RWPE2 (cell line): Measurements from ENCODE around the gene SOX6.

ENCODE experiments used
- ATAC-seq: fragments of 200-7000 bp; cut with Tn5 transposase; 3 replicates; pipeline ENCODE4 v1.9.1; 2021; ENCODE audit warnings: low read depth
- DNase-seq: peaks from one replicate; pipeline ENCODE4 v3.0.0-alpha.2; 2020; ENCODE audit warnings: low spot score
- H3K27ac ChIP-seq: fragments of 450-650 bp; 2 replicates; pipeline ENCODE4 v1.5.1; 2017; ENCODE audit warnings: mild to moderate bottlenecking; ENCODE audit not compliant: poor library complexity, severe bottlenecking
- H3K27me3 ChIP-seq: fragments of 250-450 bp; sonication (Bioruptor Pico); 2 replicates; pipeline ENCODE4 v1.5.1; 2021; ENCODE audit warnings: mild to moderate bottlenecking, moderate library complexity; ENCODE audit not compliant: insufficient read depth, poor library complexity, severe bottlenecking
- H3K36me3 ChIP-seq: fragments of 250-450 bp; sonication (Bioruptor Pico); 2 replicates; pipeline ENCODE4 v1.5.1; 2020; ENCODE audit warnings: low read depth, mild to moderate bottlenecking, moderate library complexity
- H3K4me1 ChIP-seq: fragments of 250-450 bp; sonication (Bioruptor Pico); 2 replicates; pipeline ENCODE4 v1.5.1; 2021; ENCODE audit warnings: mild to moderate bottlenecking, moderate library complexity; ENCODE audit not compliant: insufficient read depth, poor library complexity, severe bottlenecking
- H3K4me3 ChIP-seq: fragments of 250-450 bp; sonication (Bioruptor Pico); 2 replicates; pipeline ENCODE4 v1.5.1; 2021; ENCODE audit warnings: mild to moderate bottlenecking, moderate library complexity; ENCODE audit not compliant: severe bottlenecking
- H3K9me3 ChIP-seq: fragments of 250-450 bp; sonication (Bioruptor Pico); 2 replicates; pipeline ENCODE4 v1.5.1; 2021; ENCODE audit warnings: mild to moderate bottlenecking, moderate library complexity; ENCODE audit not compliant: severe bottlenecking
- CTCF ChIP-seq: fragments of 450-650 bp; IDR thresholded peaks from one replicate; pipeline ENCODE4 v1.5.1; 2017; ENCODE audit warnings: mild to moderate bottlenecking, moderate library complexity; ENCODE audit not compliant: poor library complexity, severe bottlenecking

The SOX6 gene

GRCh38 chr11:15993345-15993744, 363.0 kb downstream of the SOX6 start:
- Histone ChIP-seq H3K9me3 (no peaks in the 10 kb centered on the region), H3K27ac (no peak overlapping the region), H3K4me3 (no peak overlapping the region), H3K27me3 (no peaks in the 10 kb centered on the region), H3K4me1 (no peaks in the 10 kb centered on the region), H3K36me3 (no peaks in the 10 kb centered on the region)
- TF ChIP-seq CTCF, result no peak
- ATAC-seq (no peak), DNase-seq (no peak)

GRCh38 chr11:15991215-15991614, 365.1 kb downstream of the SOX6 start:
- no peaks in the 10 kb centered on the region for H3K9me3 ChIP-seq
- H3K27ac ChIP-seq, result no peak overlapping the region
- no peak for ATAC-seq
- no peaks in the 10 kb centered on the region for H3K4me1 ChIP-seq
- no peaks in the 10 kb centered on the region for H3K27me3 ChIP-seq
- TF ChIP-seq CTCF, result no peak
- no peaks in the 10 kb centered on the region for H3K36me3 ChIP-seq
- no peak for DNase-seq
- no peak overlapping the region for H3K4me3 ChIP-seq

GRCh38 chr11:15989685-15990084, 366.7 kb downstream of the SOX6 start:
- Histone ChIP-seq H3K4me1 (no peaks in the 10 kb centered on the region), H3K4me3 (no peak overlapping the region), H3K27ac (no peak overlapping the region), H3K27me3 (no peaks in the 10 kb centered on the region), H3K36me3 (no peaks in the 10 kb centered on the region), H3K9me3 (no peaks in the 10 kb centered on the region)
- no peak for ATAC-seq
- no peak for DNase-seq
- no peak for TF ChIP-seq CTCF

- ATAC-seq (no peak), DNase-seq (no peak)
- Histone ChIP-seq H3K4me1 (no peaks in the 10 kb centered on the region), H3K36me3 (no peaks in the 10 kb centered on the region), H3K27me3 (no peaks in the 10 kb centered on the region), H3K4me3 (no peak overlapping the region), H3K27ac (no peak overlapping the region), H3K9me3 (no peaks in the 10 kb centered on the region)
- peak; percentile 19 for TF ChIP-seq CTCF
These were observed 367.6 kb downstream of the SOX6 start for GRCh38 chr11:15988693-15989231.

GRCh38 chr11:15988016-15988550, 368.3 kb downstream of the SOX6 start:
- H3K4me1 ChIP-seq, result no peaks in the 10 kb centered on the region
- no peak overlapping the region for H3K4me3 ChIP-seq
- no peaks in the 10 kb centered on the region for H3K9me3 ChIP-seq
- no peaks in the 10 kb centered on the region for H3K36me3 ChIP-seq
- no peaks in the 10 kb centered on the region for H3K27me3 ChIP-seq
- DNase-seq, result no peak
- H3K27ac ChIP-seq, result no peak overlapping the region
- no peak for ATAC-seq
- no peak for TF ChIP-seq CTCF
